IPS-NIHi11 (cell line): Measurements from ENCODE around the gene GOLGA6L2.
"Not testable (repeated sequence)": the region's sequence is repeated elsewhere in the genome, so short reads cannot be mapped to it uniquely, and the experiment has no call there.

Experiments used
- DNase-seq: peaks from one replicate; pipeline ENCODE4 v3.0.0; 2012; ENCODE audit warnings: mixed read lengths, low spot score

GOLGA6L2 gene

GRCh38 chr15:23422946-23423708, 23.9 kb downstream of the GOLGA6L2 start:
- DNase-seq: no peak

DNA sequence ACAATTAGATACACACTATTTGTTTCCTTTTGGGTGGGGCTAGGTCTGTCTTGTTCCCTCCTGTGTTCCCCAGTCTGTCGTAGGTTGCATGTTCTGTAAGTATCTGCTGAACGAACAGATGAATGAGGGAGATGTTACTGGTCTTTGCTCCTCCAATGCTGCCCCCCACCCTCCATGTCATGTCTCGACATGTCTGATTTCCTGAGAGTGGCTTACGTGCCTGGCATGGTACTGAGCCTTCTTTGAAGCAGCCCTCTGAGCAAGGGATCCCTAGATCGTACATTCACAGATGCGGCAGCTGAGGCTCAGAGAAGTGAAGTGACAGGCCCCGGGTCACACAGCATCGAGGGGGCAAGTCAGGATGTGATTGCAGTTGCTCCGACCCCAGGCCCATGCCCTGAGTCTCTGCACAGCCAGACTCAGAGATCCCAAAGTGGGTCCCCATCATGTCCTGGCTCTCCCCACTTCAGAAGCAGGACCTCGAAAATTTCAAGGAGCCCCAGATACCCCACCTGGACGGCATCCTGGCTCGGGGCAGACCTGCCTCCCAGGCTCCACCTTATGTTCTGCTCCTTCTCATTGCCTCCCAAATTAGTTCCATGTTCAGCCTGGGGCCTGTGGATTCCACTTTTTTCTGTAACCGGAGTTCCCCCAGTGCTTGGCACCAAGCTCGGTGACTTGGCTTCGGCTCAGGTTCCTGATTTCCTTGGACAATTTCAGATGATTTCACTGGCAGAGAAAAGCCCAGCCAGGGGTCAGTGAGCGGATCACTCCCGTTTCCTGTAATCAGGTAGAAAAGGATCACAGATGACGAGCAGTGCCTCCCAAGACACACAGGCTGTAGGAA, 24.7 kb downstream of the GOLGA6L2 start:
- DNase-seq: no peak

GRCh38 chr15:23420806-23421575, 26.1 kb downstream of the GOLGA6L2 start:
- no peak for DNase-seq

GRCh38 chr15:23416349-23417276, 30.4 kb downstream of the GOLGA6L2 start:
- DNase-seq: peak; percentile 62

- DNase-seq: not testable (repeated sequence)
Measured at GRCh38 chr15:23415866-23416265, 31.2 kb downstream of the GOLGA6L2 start.

DNA sequence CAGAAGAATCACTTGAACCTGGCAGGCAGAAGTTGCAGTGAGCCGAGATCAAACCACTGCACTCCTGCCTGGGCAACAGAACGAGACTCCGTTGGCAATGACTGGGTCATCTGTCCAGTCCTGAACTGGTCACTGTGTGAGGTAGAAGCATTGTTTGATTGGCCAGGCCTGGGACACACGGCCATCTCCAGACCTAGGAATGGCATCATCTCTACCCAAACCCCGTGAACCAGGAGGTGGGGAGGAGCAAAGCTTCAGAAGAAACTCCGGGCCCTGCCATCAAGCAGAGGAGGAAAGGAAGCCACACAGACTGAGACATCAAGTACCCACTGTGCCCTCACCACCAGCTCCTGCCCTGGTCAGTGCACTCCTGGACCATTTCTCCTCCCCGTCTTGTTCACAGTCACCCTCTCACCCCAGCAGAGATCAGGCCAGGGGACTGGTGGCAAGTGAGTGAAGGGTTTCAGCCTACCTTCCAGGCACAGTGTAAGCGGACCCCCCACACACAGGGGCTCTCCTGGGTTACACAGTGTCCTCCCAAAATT, 31.6 kb downstream of the GOLGA6L2 start:
- no peak for DNase-seq

DNA sequence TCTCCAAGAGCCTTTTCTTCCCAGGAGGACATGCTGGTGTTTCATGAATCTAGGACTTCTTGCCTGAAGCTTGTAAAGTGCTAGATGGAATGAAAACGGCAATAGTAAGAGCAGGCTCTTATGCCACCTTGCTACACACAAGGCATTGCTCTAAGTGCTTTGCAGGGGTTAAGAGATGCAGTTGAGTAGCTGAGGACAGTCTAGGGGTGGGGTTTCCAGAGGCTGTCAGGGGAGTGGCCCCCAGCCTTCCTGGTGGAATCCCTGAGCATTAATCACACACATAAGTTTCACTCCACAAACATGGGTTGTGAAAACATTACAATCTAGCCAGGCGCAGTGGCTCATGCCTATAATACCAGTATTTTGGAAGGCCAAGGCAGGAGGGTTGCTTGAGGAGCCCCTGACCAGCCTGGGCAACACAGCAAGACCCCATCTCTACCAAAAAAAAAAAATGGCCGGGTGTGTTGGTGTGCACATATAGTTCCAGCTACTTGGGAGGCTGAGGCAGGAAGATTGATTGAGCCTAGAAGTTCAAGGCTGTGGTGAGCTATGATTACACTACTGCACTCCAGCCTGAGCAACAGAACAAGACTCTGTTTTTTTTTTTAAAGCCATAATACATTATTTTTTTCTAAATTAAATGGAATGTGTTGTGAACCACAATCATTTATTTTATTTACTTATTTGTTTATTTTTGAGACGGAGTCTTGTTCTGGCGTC, 34.0 kb downstream of the GOLGA6L2 start:
- DNase-seq: not testable (repeated sequence)

- no peak for DNase-seq
Measured at GRCh38 chr15:23411841-23412240, 35.2 kb downstream of the GOLGA6L2 start.

DNA sequence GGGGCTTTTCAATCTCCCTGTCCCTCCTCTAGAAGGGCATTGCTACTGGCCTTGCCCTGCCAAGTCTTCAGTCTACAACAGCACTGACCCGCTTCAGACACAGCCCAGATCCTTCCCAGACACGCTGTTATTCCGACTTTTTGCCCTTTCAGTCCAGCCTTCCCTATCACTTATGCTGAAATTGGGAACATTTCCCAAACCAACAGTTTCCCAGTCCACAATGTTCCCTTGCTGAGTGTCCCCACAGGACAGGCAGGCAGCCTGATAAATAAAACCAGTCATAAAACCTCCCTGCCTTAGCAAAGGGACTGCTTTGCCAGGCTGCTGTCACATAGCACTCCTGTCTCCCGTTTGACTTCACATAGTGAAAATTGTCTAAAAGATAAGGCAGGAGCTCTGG, 43.5 kb downstream of the GOLGA6L2 start:
- no peak for DNase-seq

DNA sequence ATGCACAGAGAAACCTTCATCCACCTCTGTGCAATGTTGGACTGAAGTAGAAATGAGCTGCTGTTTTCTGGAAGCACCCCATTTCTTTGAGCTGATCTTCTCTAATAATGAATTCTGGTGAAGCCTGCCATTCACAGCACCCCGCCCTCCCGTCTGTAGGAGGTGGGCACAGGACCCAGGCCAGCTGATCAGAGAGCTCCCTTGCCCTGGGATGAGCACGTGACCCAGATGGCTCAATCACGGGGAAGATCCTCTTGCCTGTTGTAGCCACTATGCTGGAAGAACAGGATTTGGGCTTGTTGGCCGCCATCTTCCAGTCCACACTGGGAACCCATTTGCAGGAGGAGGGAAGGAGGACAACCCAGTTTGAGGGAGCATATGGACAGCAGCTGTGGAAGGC, 44.5 kb downstream of the GOLGA6L2 start:
- no peak for DNase-seq

DNA sequence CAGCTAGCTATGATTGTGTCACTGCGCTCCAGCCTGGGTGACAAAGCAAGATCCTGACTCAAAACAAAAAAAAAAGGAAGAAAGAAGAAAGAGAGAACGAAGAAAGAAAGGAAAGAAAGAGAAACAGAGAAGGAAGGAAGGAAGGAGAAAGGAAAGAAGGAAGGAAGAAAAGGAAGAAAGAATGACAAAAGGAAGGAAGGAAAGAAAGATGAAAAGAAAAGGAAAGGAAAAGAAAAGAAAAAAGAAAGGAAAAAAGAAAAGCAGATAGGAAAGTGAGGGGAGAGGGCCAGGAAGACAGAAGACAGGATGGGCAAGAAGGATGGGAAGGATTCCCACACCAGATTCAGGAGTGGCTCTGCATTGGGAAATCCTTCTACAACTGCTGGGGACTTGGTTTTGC, 44.9 kb downstream of the GOLGA6L2 start:
- no peak for DNase-seq

- DNase-seq: no peak
Measured at GRCh38 chr15:23401627-23402026, 45.4 kb downstream of the GOLGA6L2 start.

DNA sequence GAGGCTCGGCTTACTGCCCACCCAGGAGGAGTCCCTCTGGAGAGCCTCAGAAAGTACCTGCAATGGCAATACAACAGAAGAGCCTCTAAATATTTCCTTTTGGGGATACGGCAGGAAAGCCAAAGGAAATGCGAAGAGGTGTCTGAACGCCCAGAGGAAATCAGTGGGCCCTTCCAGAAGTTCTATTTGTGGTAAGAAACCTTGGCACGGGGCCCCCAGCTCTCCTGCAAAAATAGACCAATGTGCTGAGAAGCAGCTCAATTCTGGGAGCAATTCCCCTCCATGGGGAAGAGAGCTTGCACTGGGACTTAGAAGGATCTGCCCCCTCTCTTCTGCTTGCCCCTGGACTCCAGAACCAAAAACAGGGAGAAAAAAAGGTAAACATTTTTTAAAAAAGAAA, 47.8 kb downstream of the GOLGA6L2 start:
- DNase-seq: not testable (repeated sequence)

- not testable (repeated sequence) for DNase-seq
Measured at GRCh38 chr15:23398357-23398756, 48.7 kb downstream of the GOLGA6L2 start.

DNA sequence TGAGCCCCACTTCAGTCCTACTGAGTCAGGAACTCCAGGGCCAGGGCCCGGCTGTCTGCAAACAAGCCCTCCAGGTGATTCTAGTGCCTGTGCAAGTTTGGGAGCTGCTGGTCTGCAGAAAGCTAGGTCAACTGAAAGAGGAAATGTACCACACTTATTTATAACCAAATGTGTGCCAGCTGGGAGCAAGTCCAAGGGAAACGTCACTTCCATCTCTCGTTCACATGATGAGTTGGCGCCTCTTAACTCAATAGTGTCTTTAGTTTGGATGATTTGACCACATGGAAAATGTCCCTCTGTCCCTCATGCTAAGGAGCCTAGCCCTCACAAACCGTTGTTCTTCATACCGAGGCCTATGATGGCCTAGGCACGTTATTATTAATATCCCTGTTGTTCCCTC, 49.3 kb downstream of the GOLGA6L2 start:
- DNase-seq: no peak

DNA sequence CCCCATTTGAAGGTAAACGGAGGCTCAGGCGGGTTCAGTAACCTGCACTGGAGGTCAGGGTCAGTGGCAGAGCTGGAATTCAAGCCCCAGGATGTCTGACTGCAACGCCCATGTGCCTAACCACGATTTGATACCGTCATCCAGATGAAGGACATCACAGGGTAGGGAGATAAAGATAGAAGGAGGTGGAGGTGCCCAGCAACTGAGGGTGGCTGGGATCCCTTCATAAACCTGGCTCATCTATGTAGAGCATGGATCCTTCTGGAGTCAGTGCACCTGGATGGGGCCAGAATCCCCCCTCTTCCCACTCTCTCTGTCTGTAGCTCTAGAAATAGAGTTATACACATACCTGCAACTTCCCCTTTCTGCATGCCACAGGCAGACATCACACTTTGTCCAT, 51.2 kb downstream of the GOLGA6L2 start:
- no peak for DNase-seq

- no peak for DNase-seq
Measured at GRCh38 chr15:23395030-23395692, 51.9 kb downstream of the GOLGA6L2 start.
